ENCODE measurements around the gene TNFRSF6B. TPM values are rescaled to one million over a fixed set of nuclear protein-coding genes. Genes with fewer than 3 reads are reported as not detected.
A peak's percentile ranks its signal among the peaks of the same experiment; 100 is the strongest.

The TNFRSF6B gene
- total RNA-seq, 1 donor from 2014 or later: 0.99 TPM

GRCh38 chr20:63744158-63744557 lies 47.7 kb downstream of the TNFRSF6B start:
- H3K27me3 Mint-ChIP-seq (ENCODE audit: low read depth): no peaks in the 10 kb centered on the region
- TF ChIP-seq CTCF (IDR thresholded peaks at IDR 0.05): no peak
- H3K27ac Mint-ChIP-seq (ENCODE audit: unreplicated experiment): no peak overlapping the region
- H3K4me1 Mint-ChIP-seq (ENCODE audit: low read depth): no peaks in the 10 kb centered on the region
- H3K4me3 Mint-ChIP-seq (ENCODE audit: unreplicated experiment): no peak overlapping the region
- no peaks in the 10 kb centered on the region for H3K9me3 Mint-ChIP-seq (ENCODE audit: low read depth)
- peaks cover 3% of the 10 kb centered on the region for H3K36me3 Mint-ChIP-seq (ENCODE audit: low read depth)
- no peak for DNase-seq (ENCODE audit: low spot score)

GRCh38 chr20:63744574-63745423 lies 48.3 kb downstream of the TNFRSF6B start:
- Mint-ChIP-seq H3K4me3 (ENCODE audit: unreplicated experiment) (no peak overlapping the region), H3K9me3 (ENCODE audit: low read depth) (no peaks in the 10 kb centered on the region), H3K36me3 (ENCODE audit: low read depth) (peaks cover 3% of the 10 kb centered on the region), H3K27ac (ENCODE audit: unreplicated experiment) (no peak overlapping the region), H3K4me1 (ENCODE audit: low read depth) (no peaks in the 10 kb centered on the region), H3K27me3 (ENCODE audit: low read depth) (no peaks in the 10 kb centered on the region)
- TF ChIP-seq CTCF (IDR thresholded peaks at IDR 0.05): no peak
- DNase-seq (ENCODE audit: low spot score): peak; percentile 88

DNA sequence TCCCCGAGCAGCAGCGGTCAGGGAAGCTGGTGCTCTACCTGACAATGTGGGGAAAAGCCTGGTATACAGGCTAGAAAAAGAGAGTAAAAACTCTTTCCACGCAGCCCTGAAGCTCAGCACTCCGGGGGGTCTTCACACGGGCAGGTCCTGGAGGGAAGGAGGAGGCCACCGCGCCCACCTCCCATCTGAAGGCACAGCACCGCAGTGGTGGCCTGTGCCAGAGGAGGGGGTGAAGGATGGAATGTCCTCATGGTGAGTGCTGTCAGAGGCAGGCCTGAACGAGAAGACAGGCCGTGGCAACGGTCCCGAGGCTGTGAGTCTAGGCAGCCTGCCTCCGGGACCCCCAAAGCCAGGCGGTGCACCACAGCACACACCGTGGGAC lies 49.0 kb downstream of the TNFRSF6B start:
- no peak overlapping the region for H3K27ac Mint-ChIP-seq (ENCODE audit: unreplicated experiment)
- H3K4me1 Mint-ChIP-seq (ENCODE audit: low read depth): no peaks in the 10 kb centered on the region
- DNase-seq (ENCODE audit: low spot score): no peak
- H3K27me3 Mint-ChIP-seq (ENCODE audit: low read depth): no peaks in the 10 kb centered on the region
- no peak for TF ChIP-seq CTCF (IDR thresholded peaks at IDR 0.05)
- peaks cover 3% of the 10 kb centered on the region for H3K36me3 Mint-ChIP-seq (ENCODE audit: low read depth)
- H3K4me3 Mint-ChIP-seq (ENCODE audit: unreplicated experiment): no peak overlapping the region
- no peaks in the 10 kb centered on the region for H3K9me3 Mint-ChIP-seq (ENCODE audit: low read depth)

GRCh38 chr20:63745961-63746731 lies 49.7 kb downstream of the TNFRSF6B start:
- no peak overlapping the region for H3K27ac Mint-ChIP-seq (ENCODE audit: unreplicated experiment)
- no peak for TF ChIP-seq CTCF (IDR thresholded peaks at IDR 0.05)
- H3K9me3 Mint-ChIP-seq (ENCODE audit: low read depth): no peaks in the 10 kb centered on the region
- no peak overlapping the region for H3K4me3 Mint-ChIP-seq (ENCODE audit: unreplicated experiment)
- no peak for DNase-seq (ENCODE audit: low spot score)
- H3K4me1 Mint-ChIP-seq (ENCODE audit: low read depth): no peaks in the 10 kb centered on the region
- H3K36me3 Mint-ChIP-seq (ENCODE audit: low read depth): peaks cover 3% of the 10 kb centered on the region
- H3K27me3 Mint-ChIP-seq (ENCODE audit: low read depth): no peaks in the 10 kb centered on the region

GRCh38 chr20:63746751-63747315 lies 50.4 kb downstream of the TNFRSF6B start:
- Mint-ChIP-seq H3K9me3 (ENCODE audit: low read depth) (no peaks in the 10 kb centered on the region), H3K36me3 (ENCODE audit: low read depth) (peaks cover 3% of the 10 kb centered on the region), H3K4me3 (ENCODE audit: unreplicated experiment) (no peak overlapping the region), H3K4me1 (ENCODE audit: low read depth) (no peaks in the 10 kb centered on the region), H3K27me3 (ENCODE audit: low read depth) (no peaks in the 10 kb centered on the region), H3K27ac (ENCODE audit: unreplicated experiment) (no peak overlapping the region)
- no peak for DNase-seq (ENCODE audit: low spot score)
- TF ChIP-seq CTCF (IDR thresholded peaks at IDR 0.05): no peak

Measured in chondrocyte (in vitro differentiated cells).